ENCODE results near the gene CYP19A1. TPM values are rescaled to one million over a fixed set of nuclear protein-coding genes. Genes with fewer than 3 reads are reported as not detected.

Gene CYP19A1
- total and polyA plus RNA-seq, 2 donors (not counting 1 experiment from before 2014, with no cell fraction given): not detected

- no peak overlapping the region for H3K4me3 Mint-ChIP-seq
- DNase-seq (peak; percentile 70), ATAC-seq (ENCODE audit: low read depth) (peak; percentile 51)
- H3K4me1 Mint-ChIP-seq: peaks cover 1% of the 10 kb centered on the region
- Histone ChIP-seq H3K9ac (ENCODE audit: low read length) (no peak overlapping the region), H3K4me1 (ENCODE audit: control insufficient read depth in 2 of 2, insufficient read depth in 2 of 2, low read length in 2 of 2) (no peaks in the 10 kb centered on the region), H3K4me2 (replicated peaks; ENCODE audit: low read depth, low read length, poor library complexity, severe bottlenecking) (no peak overlapping the region), H3K27ac (ENCODE audit: low read length in 2 of 2) (no peak overlapping the region), H3K79me2 (ENCODE audit: control insufficient read depth, insufficient read depth, low read length) (no peaks in the 10 kb centered on the region), H3K27me3 (replicated peaks in 1 of 4; ENCODE audit: control extremely low read depth in 1 of 4, control insufficient read depth in 3 of 4, insufficient read depth in 4 of 4, low read length in 3 of 4) (peaks cover 0 to 6% (median 3%) of the 10 kb centered on the region in 4 experiments), H2AFZ (ENCODE audit: insufficient read depth, low read depth, low read length, poor library complexity, severe bottlenecking) (peak overlapping the region; percentile 16), H3K4me3 (ENCODE audit: control extremely low read depth in 1 of 5, extremely low read depth in 1 of 5, insufficient read depth in 1 of 5, low read depth in 2 of 5, low read length in 4 of 5) (no peak overlapping the region), H4K20me1 (ENCODE audit: control insufficient read depth, insufficient read depth, low read length, poor library complexity, severe bottlenecking) (no peaks in the 10 kb centered on the region), H3K36me3 (replicated peaks in 1 of 2; ENCODE audit: control extremely low read depth in 1 of 2, control insufficient read depth in 1 of 2, extremely low read depth in 1 of 2, insufficient read depth in 2 of 2, low read length in 1 of 2) (no peaks in the 10 kb centered on the region), H3K9me3 (ENCODE audit: control extremely low read depth in 1 of 3, control insufficient read depth in 2 of 3, insufficient read depth in 1 of 3, low read length in 2 of 3) (no peaks in the 10 kb centered on the region)
- TF ChIP-seq EZH2 (IDR thresholded peaks at IDR 0.05; ENCODE audit: borderline replicate concordance, insufficient read depth, low read depth, low read length, poor library complexity, severe bottlenecking): no peak
- TF ChIP-seq CTCF (IDR thresholded peaks at IDR 0.05): peak; percentile 99
- peaks cover 15% of the 10 kb centered on the region for H3K27me3 Mint-ChIP-seq
- H3K27ac Mint-ChIP-seq: no peak overlapping the region
- 4% methylated on average over 3 of the region's 8 CpGs for WGBS (ENCODE audit: insufficient coverage)
- no peaks in the 10 kb centered on the region for H3K9me3 Mint-ChIP-seq (ENCODE audit: insufficient read depth)
- intact Hi-C loops (cut with micrococcal nuclease): no loop called here
- ChIA-PET CTCF (interaction anchor here (0.7 to 5.0 kb wide), 29 partner anchors 8 to 614 kb away, joined by 3 to 59 read pairs (median 4); no protein-coding TSS in a partner anchor), POLR2A (no interaction called here)
These were observed 175.3 kb downstream of the CYP19A1 start for GRCh38 chr15:51162865-51163762.
